GM12872 (cell line): ENCODE measurements around the gene ZNF780B.

Source experiments
- CTCF ChIP-seq: IDR thresholded peaks from 3 replicates; pipeline ENCODE4 v1.5.1; 2011; ENCODE audit warnings: low read depth, mild to moderate bottlenecking, low read length, moderate library complexity; ENCODE audit not compliant: insufficient read depth

ZNF780B gene

GRCh38 chr19:39993605-39994004, 62.4 kb downstream of the ZNF780B start:
- no peak for TF ChIP-seq CTCF

GRCh38 chr19:39987596-39987995, 68.4 kb downstream of the ZNF780B start:
- TF ChIP-seq CTCF: no peak

- no peak for TF ChIP-seq CTCF
These were observed 68.9 kb downstream of the ZNF780B start for GRCh38 chr19:39987167-39987566.

GRCh38 chr19:39986643-39987042, 69.4 kb downstream of the ZNF780B start:
- no peak for TF ChIP-seq CTCF

GRCh38 chr19:39983695-39984300, 72.2 kb downstream of the ZNF780B start:
- no peak for TF ChIP-seq CTCF

GRCh38 chr19:39982883-39983282, 73.1 kb downstream of the ZNF780B start:
- TF ChIP-seq CTCF: no peak
